Heart left ventricle (tissue), 16 donors: ENCODE data around the gene SLC25A18. TPM values are rescaled to one million over a fixed set of nuclear protein-coding genes. Genes with fewer than 3 reads are reported as not detected.

Experiments
- ATAC-seq, 4 donors: fragments of 200-7000 bp; cut with Tn5 transposase; one replicate each; pipeline ENCODE4 v1.9.1; 2020 to 2022; ENCODE audit warnings: moderate library complexity in 4 of 4, mild to moderate bottlenecking in 3 of 4, moderate number of reproducible peaks in 1 of 4
- DNase-seq, 5 donors: peaks; one replicate each; pipeline ENCODE4 v3.0.0-alpha.2; 2020
- H3K27ac ChIP-seq, 12 donors: fragments of 200-600 bp; sonication (generic) in 4 of 12; one replicate each; pipeline versions ENCODE4 v1.5.0 to v1.8.0; 2016 to 2022; ENCODE audit warnings: mild to moderate bottlenecking in 2 of 12
- H3K27me3 ChIP-seq, 9 donors: fragments of 200-600 bp; sonication (generic) in 2 of 9; one replicate each; pipeline versions ENCODE4 v1.5.1 to v1.8.0; 2016 to 2022; ENCODE audit warnings: mild to moderate bottlenecking in 3 of 9
- H3K36me3 ChIP-seq, 9 donors: fragments of 200-600 bp; sonication (generic) in 2 of 9; one replicate each; pipeline versions ENCODE4 v1.5.0 to v1.8.0; 2018 to 2022; ENCODE audit warnings: mild to moderate bottlenecking in 2 of 9
- H3K4me1 ChIP-seq, 12 donors: fragments of 200-600 bp; sonication (generic) in 4 of 12; one replicate each; pipeline versions ENCODE4 v1.5.0 to v1.8.0; 2016 to 2022; ENCODE audit warnings: mild to moderate bottlenecking in 3 of 12
- H3K4me3 ChIP-seq, 12 donors: fragments of 200-600 bp; sonication (generic) in 4 of 12; one replicate each; pipeline versions ENCODE4 v1.5.0 to v1.8.0; 2017 to 2022; ENCODE audit warnings: mild to moderate bottlenecking in 9 of 12, moderate library complexity in 4 of 12
- H3K9me3 ChIP-seq, 12 donors: fragments of 200-600 bp; sonication (generic) in 4 of 12; one replicate each; pipeline versions ENCODE4 v1.5.0 to v1.8.0; 2016 to 2022; ENCODE audit warnings: mild to moderate bottlenecking in 1 of 12
- POLR2A ChIP-seq, 2 donors: fragments of 450-650 bp; IDR thresholded peaks; one replicate each; pipeline ENCODE4 v1.6.1; 2017; ENCODE audit warnings: antibody characterized with exemption in 2 of 2, mild to moderate bottlenecking in 2 of 2, moderate library complexity in 2 of 2
- WGBS, 4 donors: extraction: QIAGEN DNeasy Blood & Tissue Kit in 2 of 4; methylation state at CpG; one replicate each; pipeline versions ENCODE4 v1.1.5 to v1.1.7; 2013 to 2018; 5-methylcytosine and 5-hydroxymethylcytosine counted together
- intact Hi-C, 10 donors: fragments of 100-400 bp; cut with DNase I; formaldehyde crosslinking; loops; one replicate each; pipeline versions ENCODE4 v1.11.1 to v1.14.2; 2022
- long read RNA-seq, 3 donors: library from polyadenylated mRNA; unstranded; transcript quantifications; one replicate each; pipeline ENCODE4 v2.0.0, GENCODE V29; 2020 to 2021
- polyA plus RNA-seq, 2 donors: library from polyadenylated mRNA; stranded (reverse); fragments of 200-250 nt; gene quantifications; one replicate each; pipeline ENCODE4 v1.2.3, GENCODE V29; 2013
- total RNA-seq, 9 donors: library from RNA; depleted of rRNA in 2 of 9; stranded (reverse); fragments of >200 nt in 2 of 9; fragmentation: NEBNext Ultra II Directional in 3 of 9; extraction: Animal tissue kit (Norgen Biotek cat#: 25700) in 3 of 9; gene quantifications; one replicate each; pipeline versions ENCODE4 v1.1.0 to v1.2.4, GENCODE V29; 2016 to 2023
- TF ChIP-seq, protein P1 (sequence below), 12 donors: fragments of 200-600 bp; sonication (generic) in 4 of 12; IDR thresholded peaks; one replicate each; pipeline versions ENCODE4 v1.5.0 to v1.8.0; 2018 to 2022; ENCODE audit warnings: antibody characterized with exemption in 12 of 12, mild to moderate bottlenecking in 5 of 12
- donor health status: ischemic (EF 13 %, LVEDD 7.1; RV severe dilation, severe dysfunction).
- donor health status: healthy with polysubstance abuse.
- donor health status: DM: no; HTN: yes; CAD: no.
- donor health status: DM: no; HTN: no; CAD: no.
- donor health status: ischemic (EF 25% LVEDD 6.9; RV normal size, moderate dysfunction).
- donor health status: ischemic (EF 25% LVEDD 5.7; RV mildly dilated, moderate dysfunction).
- donor health status: healthy.
- donor health status: DM: yes; HTN: yes; CAD: no.
- donor health status: ischemic (EF 35%, LVEDD 5.7; RV mildly dilated, moderate dysfunction).
- donor health status: nonischemic (EF 11% LVEDD 7.7; RV severe dilation, severe dysfunction).
- donor health status: DM: yes; HTN: yes; CAD: no.
- donor health status: PGD.
- donor health status: ischemic (EF 29% LVEDD 5.4; RV normal size, mild dysfunction).
- donor health status: nonischemic (EF 23%, LVEDD 6.1; RV moderate dilation, normal function).

SLC25A18 gene, protein sequence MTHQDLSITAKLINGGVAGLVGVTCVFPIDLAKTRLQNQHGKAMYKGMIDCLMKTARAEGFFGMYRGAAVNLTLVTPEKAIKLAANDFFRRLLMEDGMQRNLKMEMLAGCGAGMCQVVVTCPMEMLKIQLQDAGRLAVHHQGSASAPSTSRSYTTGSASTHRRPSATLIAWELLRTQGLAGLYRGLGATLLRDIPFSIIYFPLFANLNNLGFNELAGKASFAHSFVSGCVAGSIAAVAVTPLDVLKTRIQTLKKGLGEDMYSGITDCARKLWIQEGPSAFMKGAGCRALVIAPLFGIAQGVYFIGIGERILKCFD
- total RNA-seq (10 to 100 TPM in 1 of 9 donors, 1 to 10 TPM in 4, under 1 TPM in 4; 0.27 to 10.2 (median 1.7) TPM), polyA plus RNA-seq (1 to 10 TPM; 2.4 to 2.6 TPM)
- long read RNA-seq, donor 1, partial matches to known transcripts = 0 of 1 reads
- long read RNA-seq, donor 1, other reads (novel, unspliced or antisense) = 0 of 1 reads
- long read RNA-seq, donor 2, transcript SLC25A18-201 (11 exons, 2,244 nt) = major isoform, 7 of 26 reads
- long read RNA-seq, donor 2, partial matches to known transcripts = 6 of 26 reads
- long read RNA-seq, donor 2, other reads (novel, unspliced or antisense) = 13 of 26 reads
- long read RNA-seq, donor 3, partial matches to known transcripts = 1 of 3 reads
- long read RNA-seq, donor 3, other reads (novel, unspliced or antisense) = 1 of 3 reads

DNA sequence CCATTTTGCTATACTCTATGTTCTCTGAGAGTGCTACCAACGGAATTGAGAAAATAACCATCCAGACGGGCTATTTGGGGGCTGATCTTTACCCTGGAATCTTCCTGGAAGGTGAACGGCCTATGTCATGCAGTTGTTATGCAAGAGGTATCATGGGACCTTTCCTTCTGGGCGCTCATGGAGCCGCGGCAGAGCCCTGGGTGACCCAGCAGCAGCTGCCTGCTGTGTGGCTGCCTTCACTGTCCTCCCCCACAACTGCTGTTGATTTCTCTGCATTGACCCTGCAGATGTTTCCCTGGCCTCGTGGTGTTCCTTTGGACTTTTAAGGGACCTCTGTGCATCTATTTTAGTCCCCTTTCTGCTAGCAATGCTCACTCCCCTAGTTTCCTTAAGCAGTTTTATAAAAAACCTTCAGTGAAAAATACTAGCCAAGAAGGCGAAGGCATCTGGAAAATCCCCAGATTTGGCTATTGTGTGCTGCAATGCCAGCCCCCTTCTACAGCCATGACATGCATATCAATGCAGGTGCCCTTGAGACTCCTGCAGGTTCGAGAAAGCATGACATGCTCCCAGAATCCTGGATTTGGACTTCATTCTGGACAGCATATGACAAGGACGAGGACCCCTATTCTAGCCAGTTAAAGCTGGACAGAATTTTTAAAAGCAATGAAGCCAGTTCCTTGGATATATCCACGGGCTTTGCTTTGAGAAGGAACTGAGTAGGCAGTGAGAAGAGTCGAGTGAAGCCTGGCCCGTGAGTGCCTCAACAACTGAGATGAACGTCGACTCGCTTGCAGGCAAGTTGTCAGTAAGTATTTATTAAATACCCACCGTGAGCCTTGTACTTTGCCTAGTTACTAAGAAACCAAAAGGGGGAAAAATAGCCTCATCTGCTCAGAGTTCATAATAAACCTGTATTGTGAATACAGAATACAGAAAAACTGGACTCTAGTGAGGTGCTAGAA, at the start of gene SLC25A18:
Gene SLC25A18, plus strand, starts transcription at position 593 of the 965 bp plus-strand sequence. CDS start 16,447 bp downstream, outside the sequence.
- Histone ChIP-seq H3K36me3 (no peaks in the 10 kb centered on the region), H3K9me3 (no peaks in the 10 kb centered on the region), H3K27me3 (no peaks in the 10 kb centered on the region), H3K4me3 (peak within 1 kb of the TSS in 6 of 12 donors; percentile 9 to 38 (median 28)), H3K4me1 (peaks cover 4 to 33% (median 24%) of the 10 kb centered on the region in 12 donors), H3K27ac (peak within 1 kb of the TSS; percentile 66 to 94 (median 87))
- TF ChIP-seq, protein P1, sequence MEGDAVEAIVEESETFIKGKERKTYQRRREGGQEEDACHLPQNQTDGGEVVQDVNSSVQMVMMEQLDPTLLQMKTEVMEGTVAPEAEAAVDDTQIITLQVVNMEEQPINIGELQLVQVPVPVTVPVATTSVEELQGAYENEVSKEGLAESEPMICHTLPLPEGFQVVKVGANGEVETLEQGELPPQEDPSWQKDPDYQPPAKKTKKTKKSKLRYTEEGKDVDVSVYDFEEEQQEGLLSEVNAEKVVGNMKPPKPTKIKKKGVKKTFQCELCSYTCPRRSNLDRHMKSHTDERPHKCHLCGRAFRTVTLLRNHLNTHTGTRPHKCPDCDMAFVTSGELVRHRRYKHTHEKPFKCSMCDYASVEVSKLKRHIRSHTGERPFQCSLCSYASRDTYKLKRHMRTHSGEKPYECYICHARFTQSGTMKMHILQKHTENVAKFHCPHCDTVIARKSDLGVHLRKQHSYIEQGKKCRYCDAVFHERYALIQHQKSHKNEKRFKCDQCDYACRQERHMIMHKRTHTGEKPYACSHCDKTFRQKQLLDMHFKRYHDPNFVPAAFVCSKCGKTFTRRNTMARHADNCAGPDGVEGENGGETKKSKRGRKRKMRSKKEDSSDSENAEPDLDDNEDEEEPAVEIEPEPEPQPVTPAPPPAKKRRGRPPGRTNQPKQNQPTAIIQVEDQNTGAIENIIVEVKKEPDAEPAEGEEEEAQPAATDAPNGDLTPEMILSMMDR (IDR thresholded peaks at IDR 0.05) = peak in 4 of 12 donors; percentile 10 to 18 (median 15)
- TF ChIP-seq POLR2A (IDR thresholded peaks at IDR 0.05) = peak in 1 of 2 donors; percentile 49
- DNase-seq (peak; percentile 55 to 84 (median 78)), ATAC-seq (peak; percentile 86 to 92 (median 90))
- 36 to 43% (median 39%) methylated on average over 17 of the region's 17 CpGs for WGBS, 4 donors
- intact Hi-C loops = loop anchor here in 5 of 10 donors (1.0 to 10.0 kb wide), 6 partner anchors 8 to 222 kb away; partner anchors contain the start of genes BCL2L13 (in 2 of the 5) and ATP6V1E1 (in 1 of the 5)

DNA sequence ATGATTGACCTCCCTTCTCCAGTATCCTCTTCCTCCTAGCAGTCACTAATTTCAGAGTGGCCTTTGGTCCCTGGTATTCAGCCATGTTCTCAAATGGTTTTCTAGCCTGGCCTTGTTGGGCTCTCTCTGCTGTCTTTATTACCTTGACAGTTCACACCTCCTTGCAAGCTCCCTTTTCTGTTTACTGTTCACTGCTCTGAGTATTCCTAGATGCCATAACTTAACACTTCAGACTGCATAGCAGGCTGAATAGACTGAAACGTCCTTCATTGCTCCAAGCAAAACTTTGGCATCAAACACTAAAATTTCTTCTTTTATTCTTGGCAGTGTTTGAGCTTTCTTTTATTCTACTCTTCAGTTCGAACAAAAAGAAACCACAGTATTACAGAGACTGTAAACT, 49.7 kb upstream of the SLC25A18 start:
- Histone ChIP-seq H3K4me3 (no peak overlapping the region), H3K27ac (peak overlapping the region in 10 of 12 donors; percentile 8 to 77 (median 52)), H3K36me3 (peaks cover 0 to 9% (median 0%) of the 10 kb centered on the region in 9 donors), H3K4me1 (peaks cover 0 to 12% (median 0%) of the 10 kb centered on the region in 12 donors), H3K27me3 (no peaks in the 10 kb centered on the region), H3K9me3 (no peaks in the 10 kb centered on the region)
- TF ChIP-seq, protein P1 (IDR thresholded peaks at IDR 0.05) = no peak
- no peak for TF ChIP-seq POLR2A (IDR thresholded peaks at IDR 0.05)
- ATAC-seq = peak in 3 of 4 donors; percentile 23 to 38 (median 34)
- DNase-seq = no peak
- 31 to 42% (median 39%) methylated on average over 2 of the region's 2 CpGs for WGBS, 4 donors
- intact Hi-C loops = no loop called here

DNA sequence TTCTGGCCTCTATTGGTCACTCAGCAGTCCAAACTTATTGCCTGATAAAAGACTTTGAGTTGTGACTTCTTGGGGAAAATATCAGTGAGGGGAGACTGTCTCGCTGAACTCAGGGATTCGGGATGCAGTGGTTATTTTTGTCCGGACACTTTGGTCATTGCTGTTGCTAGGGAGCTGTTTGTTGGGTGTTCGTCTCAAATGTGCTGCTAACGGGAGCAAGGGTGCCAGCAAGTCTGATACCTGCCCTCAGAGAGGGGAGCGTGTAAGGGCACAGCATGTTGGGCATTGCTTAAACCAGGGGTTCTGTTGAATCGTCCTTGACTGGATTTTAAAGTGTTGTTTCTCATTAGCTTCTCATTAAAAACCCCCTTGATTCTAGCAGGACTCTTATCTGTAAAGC, 49.2 kb upstream of the SLC25A18 start:
- Histone ChIP-seq H3K9me3 (no peaks in the 10 kb centered on the region), H3K4me3 (no peak overlapping the region), H3K36me3 (peaks cover 0 to 9% (median 0%) of the 10 kb centered on the region in 9 donors), H3K27me3 (no peaks in the 10 kb centered on the region), H3K27ac (peak overlapping the region in 10 of 12 donors; percentile 8 to 77 (median 52)), H3K4me1 (peaks cover 0 to 12% (median 0%) of the 10 kb centered on the region in 12 donors)
- intact Hi-C loops = no loop called here
- WGBS, 4 donors = 41 to 54% (median 48%) methylated on average over 7 of the region's 7 CpGs
- peak; percentile 88 to 93 (median 90) for ATAC-seq
- TF ChIP-seq, protein P1 (IDR thresholded peaks at IDR 0.05) = no peak
- TF ChIP-seq POLR2A (IDR thresholded peaks at IDR 0.05) = no peak
- peak in 3 of 5 donors; percentile 34 to 81 (median 65) for DNase-seq
